GM19452 (cell line): ENCODE data around the gene MYT1.

Experiments used
- ATAC-seq: cut with Tn5 transposase; IDR thresholded peaks from one replicate; pipeline ENCODE4 v1.9.1; 2021; ENCODE audit not compliant: unreplicated experiment

The MYT1 gene

GRCh38 chr20:64242797-64243475 is 78.7 kb downstream of the MYT1 start:
- ATAC-seq: no peak

- no peak for ATAC-seq
Observed at GRCh38 chr20:64244281-64244805, 80.1 kb downstream of the MYT1 start.

GRCh38 chr20:64244870-64245603 is 80.8 kb downstream of the MYT1 start:
- ATAC-seq: no peak

- no peak for ATAC-seq
Observed at GRCh38 chr20:64245746-64246595, 81.7 kb downstream of the MYT1 start.

GRCh38 chr20:64246616-64247306 is 82.5 kb downstream of the MYT1 start:
- ATAC-seq: no peak

GRCh38 chr20:64247307-64247618 is 83.0 kb downstream of the MYT1 start:
- no peak for ATAC-seq

GRCh38 chr20:64247970-64248841 is 84.0 kb downstream of the MYT1 start:
- no peak for ATAC-seq

- no peak for ATAC-seq
Observed at GRCh38 chr20:64250027-64250426, 85.8 kb downstream of the MYT1 start.

GRCh38 chr20:64253000-64253383 is 88.7 kb downstream of the MYT1 start:
- ATAC-seq: no peak

GRCh38 chr20:64253443-64253842 is 89.2 kb downstream of the MYT1 start:
- ATAC-seq: no peak

GRCh38 chr20:64254156-64254555 is 89.9 kb downstream of the MYT1 start:
- no peak for ATAC-seq

- no peak for ATAC-seq
Observed at GRCh38 chr20:64254571-64255360, 90.5 kb downstream of the MYT1 start.

GRCh38 chr20:64255361-64256281 is 91.4 kb downstream of the MYT1 start, which contains the start of gene PCMTD2:
Gene PCMTD2 (plus strand): TSS chr20:64255748. CDS start chr20:64259966, 4,218 bp downstream.
- ATAC-seq: peak; percentile 77

- no peak for ATAC-seq
Observed at GRCh38 chr20:64256282-64256935, 92.2 kb downstream of the MYT1 start.

- ATAC-seq: no peak
Observed at GRCh38 chr20:64257107-64257757, 93.0 kb downstream of the MYT1 start.

GRCh38 chr20:64258071-64258823 is 94.0 kb downstream of the MYT1 start:
- no peak for ATAC-seq
